Esophagus squamous epithelium (tissue), 5 donors: ENCODE results near the gene SLC44A4. TPM values are rescaled to one million over a fixed set of nuclear protein-coding genes. Genes with fewer than 3 reads are reported as not detected.
"Not testable (repeated sequence)": the region's sequence is repeated elsewhere in the genome, so short reads cannot be mapped to it uniquely, and the experiment has no call there.

ENCODE experiments used
- DNase-seq: peaks from one replicate; lab custom pipeline; 2025; lab: John Stamatoyannopoulos, UW
- H3K27ac ChIP-seq, 4 donors: fragments of 200-600 bp; sonication (generic); one replicate each; pipeline ENCODE4 v1.5.1; 2016 to 2019; ENCODE audit warnings: mild to moderate bottlenecking in 1 of 4
- H3K27me3 ChIP-seq, 4 donors: fragments of 200-600 bp; sonication (generic); 1 replicate in 3 of 4; 2 replicates in 1 of 4; pipeline versions ENCODE4 v1.5.1 to v1.6.0; 2017 to 2021; ENCODE audit warnings: antibody characterized with exemption in 1 of 4
- H3K36me3 ChIP-seq, 3 donors: fragments of 200-600 bp; sonication (generic); one replicate each; pipeline ENCODE4 v1.5.1; 2016 to 2019
- H3K4me1 ChIP-seq, 3 donors: fragments of 200-600 bp; sonication (generic); one replicate each; pipeline ENCODE4 v1.5.1; 2017 to 2019
- H3K4me3 ChIP-seq, 4 donors: fragments of 200-600 bp; sonication (generic); 1 replicate in 3 of 4; 2 replicates in 1 of 4; pipeline ENCODE4 v1.5.1; 2016 to 2019; ENCODE audit warnings: mild to moderate bottlenecking in 2 of 4, moderate library complexity in 1 of 4
- H3K9me3 ChIP-seq, 3 donors: fragments of 200-600 bp; sonication (generic); one replicate each; pipeline ENCODE4 v1.5.1; 2016 to 2019
- CTCF ChIP-seq, 6 experiments: fragments of 450-650 bp in 4 of 6; fragments of 200-600 bp in 2 of 6; sonication (generic) in 2 of 6; IDR thresholded peaks; one replicate each; pipeline ENCODE4 v1.5.1; 2016 to 2019; ENCODE audit warnings: antibody characterized with exemption in 6 of 6, mild to moderate bottlenecking in 4 of 6, moderate library complexity in 4 of 6
- POLR2A ChIP-seq, 4 donors: fragments of 450-650 bp; IDR thresholded peaks; one replicate each; pipeline ENCODE4 v1.6.1; 2017; ENCODE audit warnings: antibody characterized with exemption in 4 of 4, mild to moderate bottlenecking in 4 of 4, moderate library complexity in 3 of 4
- WGBS, 2 donors: methylation state at CpG; one replicate each; pipeline ENCODE4 v1.1.5; 2018; 5-methylcytosine and 5-hydroxymethylcytosine counted together
- intact Hi-C: fragments of 100-400 bp; cut with DNase I; formaldehyde crosslinking; loops from one replicate; pipeline ENCODE4 v1.15.0; 2022
- total RNA-seq, 4 donors: library from RNA; depleted of rRNA; stranded (reverse); fragments of >200 nt; gene quantifications; one replicate each; pipeline ENCODE4 v1.1.0, GENCODE V29; 2016
- donor health status: DM: yes; HTN: yes; CAD: no.

Gene SLC44A4
- total RNA-seq, 4 donors from 2014 or later = 0.38 to 3.6 (median 1.3) TPM; not detected in 1

- no peaks in the 10 kb centered on the region for H3K9me3 ChIP-seq
- intact Hi-C loops = no loop called here
- no peaks in the 10 kb centered on the region for H3K36me3 ChIP-seq
- peak overlapping the region; percentile 18 to 81 (median 52) for H3K27ac ChIP-seq
- peaks cover 5 to 40% (median 12%) of the 10 kb centered on the region in 3 donors for H3K4me1 ChIP-seq
- no peak for DNase-seq
- 72 to 83% methylated on average over 6 to 11 of the region's 11 CpGs for WGBS, 2 donors
- TF ChIP-seq POLR2A (IDR thresholded peaks at IDR 0.05) (no peak), CTCF (IDR thresholded peaks at IDR 0.05) (no peak)
- no peak overlapping the region for H3K4me3 ChIP-seq
- no peaks in the 10 kb centered on the region for H3K27me3 ChIP-seq
Observed at GRCh38 chr6:31911826-31912585, 33.2 kb upstream of the SLC44A4 start.

GRCh38 chr6:31909298-31909697 lies 30.5 kb upstream of the SLC44A4 start:
- H3K4me3 ChIP-seq, H3K27ac ChIP-seq, H3K9me3 ChIP-seq, H3K36me3 ChIP-seq, H3K27me3 ChIP-seq, DNase-seq, intact Hi-C loops: not testable (repeated sequence)
- 75 to 79% methylated on average over 7 of the region's 7 CpGs for WGBS, 2 donors
- H3K4me1 ChIP-seq = peaks cover 5 to 40% (median 12%) of the 10 kb centered on the region in 3 donors

GRCh38 chr6:31908791-31909190 lies 30.0 kb upstream of the SLC44A4 start:
- Histone ChIP-seq H3K36me3 (no peaks in the 10 kb centered on the region), H3K4me3 (no peak overlapping the region), H3K27ac (no peak overlapping the region), H3K9me3 (no peaks in the 10 kb centered on the region), H3K27me3 (no peaks in the 10 kb centered on the region), H3K4me1 (peaks cover 5 to 41% (median 12%) of the 10 kb centered on the region in 3 donors)
- no peak for TF ChIP-seq CTCF (IDR thresholded peaks at IDR 0.05)
- TF ChIP-seq POLR2A (IDR thresholded peaks at IDR 0.05) = peak in 1 of 4 donors; percentile 9
- no peak for DNase-seq
- intact Hi-C loops = no loop called here
- WGBS, 2 donors = 33 to 35% methylated on average over 4 of the region's 4 CpGs

- peaks cover 5 to 41% (median 12%) of the 10 kb centered on the region in 3 donors for H3K4me1 ChIP-seq
- DNase-seq, H3K36me3 ChIP-seq, intact Hi-C loops, H3K4me3 ChIP-seq, H3K27me3 ChIP-seq, H3K27ac ChIP-seq, H3K9me3 ChIP-seq: not testable (repeated sequence)
- WGBS, 2 donors = 81 to 88% methylated on average over 4 to 5 of the region's 5 CpGs
Observed at GRCh38 chr6:31908255-31908654, 29.5 kb upstream of the SLC44A4 start.

- WGBS, 2 donors = 43 to 50% methylated on average over 7 of the region's 7 CpGs
- no peak for DNase-seq
- intact Hi-C loops = no loop called here
- no peak overlapping the region for H3K4me3 ChIP-seq
- H3K27me3 ChIP-seq = no peaks in the 10 kb centered on the region
- H3K9me3 ChIP-seq = no peaks in the 10 kb centered on the region
- no peaks in the 10 kb centered on the region for H3K36me3 ChIP-seq
- no peak for TF ChIP-seq CTCF (IDR thresholded peaks at IDR 0.05)
- TF ChIP-seq POLR2A (IDR thresholded peaks at IDR 0.05) = no peak
- peaks cover 12 to 48% (median 20%) of the 10 kb centered on the region in 3 donors for H3K4me1 ChIP-seq
- H3K27ac ChIP-seq = no peak overlapping the region
Observed at GRCh38 chr6:31907158-31907813, 28.5 kb upstream of the SLC44A4 start.

GRCh38 chr6:31906727-31907126 lies 27.9 kb upstream of the SLC44A4 start:
- 79 to 82% methylated on average over 8 of the region's 8 CpGs for WGBS, 2 donors
- H3K9me3 ChIP-seq, H3K27me3 ChIP-seq, H3K27ac ChIP-seq, H3K4me3 ChIP-seq, intact Hi-C loops, DNase-seq, H3K36me3 ChIP-seq: not testable (repeated sequence)
- peaks cover 10 to 45% (median 19%) of the 10 kb centered on the region in 3 donors for H3K4me1 ChIP-seq
